ENCODE data around the gene PHLDB1. TPM values are rescaled to one million over a fixed set of nuclear protein-coding genes. Genes with fewer than 3 reads are reported as not detected.

Gene PHLDB1
- polyA plus RNA-seq, 2 of the 4 experiments (the other 2 are of a cell fraction) = 5.9 to 20.0 TPM

GRCh38 chr11:118703563-118704106 is 96.2 kb downstream of the PHLDB1 start:
- Histone ChIP-seq H3K9me3 (0 out of 3 replicates have a peak, but pooled peaks cover 2% of the 10 kb centered on the region), H3K4me2 (no peak overlapping the region), H3K4me3 (no peak overlapping the region), H3K27ac (no peak overlapping the region), H3K4me1 (no peaks in the 10 kb centered on the region)
- no peak for FAIRE-seq
- POLR2A ChIA-PET = no interaction called here
- CTCF ChIA-PET = interaction anchor here (3.1 kb wide), 1 partner anchor 13 kb away, joined by 19 read pairs; no protein-coding TSS in a partner anchor
- no peak for ATAC-seq
- DNase-seq (ENCODE audit: low read depth in 1 of 2, low spot score in 1 of 2) = no peak
- 92% methylated on average over 5 of the region's 5 CpGs for WGBS (ENCODE audit: missing lambda C conversion rate)
- no peak for TF ChIP-seq POLR2AphosphoS2 (conservative IDR thresholded peaks at IDR 0.05; ENCODE audit: low read length)

- ChIA-PET POLR2A (no interaction called here), CTCF (interaction anchor here (0.6 to 3.1 kb wide), 3 partner anchors 15 to 85 kb away, joined by 3 to 19 read pairs (median 3); no protein-coding TSS in a partner anchor)
- H3K9me3 ChIP-seq = 0 out of 3 replicates have a peak, but pooled peaks cover 2% of the 10 kb centered on the region
Observed at GRCh38 chr11:118705111-118705741, 97.8 kb downstream of the PHLDB1 start.

More at GRCh38 chr11:118705111-118705741, 97.8 kb downstream of the PHLDB1 start:
- DNase-seq (ENCODE audit: low read depth in 1 of 2, low spot score in 1 of 2) (no peak), ATAC-seq (no peak), FAIRE-seq (no peak)
- Histone ChIP-seq H3K4me1 (no peaks in the 10 kb centered on the region), H3K4me3 (no peak overlapping the region), H3K4me2 (no peak overlapping the region), H3K27ac (no peak overlapping the region)
- 87% methylated on average over 11 of the region's 15 CpGs for WGBS (ENCODE audit: missing lambda C conversion rate)
- no peak for TF ChIP-seq TFCP2L1 (CRISPR knock-in tag; IDR thresholded peaks at IDR 0.05)
- no peak for TF ChIP-seq JUNB (IDR thresholded peaks at IDR 0.05)
- no peak for TF ChIP-seq FOSL2 (IDR thresholded peaks at IDR 0.05)
- TF ChIP-seq FOSL2 (CRISPR knock-in tag; IDR thresholded peaks at IDR 0.05) = no peak
- TF ChIP-seq POLR2AphosphoS2 (conservative IDR thresholded peaks at IDR 0.05; ENCODE audit: low read length) = no peak
- TF ChIP-seq, protein P1, sequence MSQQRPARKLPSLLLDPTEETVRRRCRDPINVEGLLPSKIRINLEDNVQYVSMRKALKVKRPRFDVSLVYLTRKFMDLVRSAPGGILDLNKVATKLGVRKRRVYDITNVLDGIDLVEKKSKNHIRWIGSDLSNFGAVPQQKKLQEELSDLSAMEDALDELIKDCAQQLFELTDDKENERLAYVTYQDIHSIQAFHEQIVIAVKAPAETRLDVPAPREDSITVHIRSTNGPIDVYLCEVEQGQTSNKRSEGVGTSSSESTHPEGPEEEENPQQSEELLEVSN (IDR thresholded peaks at IDR 0.05; ENCODE audit: borderline replicate concordance, low read depth) = no peak
- no peak for TF ChIP-seq REST (IDR thresholded peaks at IDR 0.05)
- no peak for TF ChIP-seq KDM5A (IDR thresholded peaks at IDR 0.05)
- TF ChIP-seq HEYL (CRISPR knock-in tag; IDR thresholded peaks at IDR 0.05) = no peak
- TF ChIP-seq HOXA7 (CRISPR knock-in tag; IDR thresholded peaks at IDR 0.05) = no peak
- TF ChIP-seq CHD2 (IDR thresholded peaks at IDR 0.05; ENCODE audit: low read length, partially characterized antibody) = no peak
- no peak for TF ChIP-seq ELK1 (IDR thresholded peaks at IDR 0.05; ENCODE audit: low read depth, low read length)
- TF ChIP-seq CBX2 (IDR thresholded peaks at IDR 0.05; ENCODE audit: borderline replicate concordance, low read depth) = no peak
- no peak for TF ChIP-seq USF2 (IDR thresholded peaks at IDR 0.05)
- no peak for TF ChIP-seq MAFK (IDR thresholded peaks at IDR 0.05; ENCODE audit: partially characterized antibody)
- no peak for TF ChIP-seq EHF (CRISPR knock-in tag; IDR thresholded peaks at IDR 0.05)
- TF ChIP-seq, protein P2, sequence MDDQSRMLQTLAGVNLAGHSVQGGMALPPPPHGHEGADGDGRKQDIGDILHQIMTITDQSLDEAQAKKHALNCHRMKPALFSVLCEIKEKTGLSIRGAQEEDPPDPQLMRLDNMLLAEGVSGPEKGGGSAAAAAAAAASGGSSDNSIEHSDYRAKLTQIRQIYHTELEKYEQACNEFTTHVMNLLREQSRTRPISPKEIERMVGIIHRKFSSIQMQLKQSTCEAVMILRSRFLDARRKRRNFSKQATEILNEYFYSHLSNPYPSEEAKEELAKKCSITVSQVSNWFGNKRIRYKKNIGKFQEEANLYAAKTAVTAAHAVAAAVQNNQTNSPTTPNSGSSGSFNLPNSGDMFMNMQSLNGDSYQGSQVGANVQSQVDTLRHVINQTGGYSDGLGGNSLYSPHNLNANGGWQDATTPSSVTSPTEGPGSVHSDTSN (IDR thresholded peaks at IDR 0.05) = no peak
- no peak for TF ChIP-seq POLR2A (IDR thresholded peaks at IDR 0.05; ENCODE audit: low read length)
- TF ChIP-seq, protein P3, sequence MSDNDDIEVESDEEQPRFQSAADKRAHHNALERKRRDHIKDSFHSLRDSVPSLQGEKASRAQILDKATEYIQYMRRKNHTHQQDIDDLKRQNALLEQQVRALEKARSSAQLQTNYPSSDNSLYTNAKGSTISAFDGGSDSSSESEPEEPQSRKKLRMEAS (IDR thresholded peaks at IDR 0.05) = no peak
- TF ChIP-seq JUN (IDR thresholded peaks at IDR 0.05) = no peak
- no peak for TF ChIP-seq FOXS1 (CRISPR knock-in tag; IDR thresholded peaks at IDR 0.05)
